Retinal pigment epithelial cell (primary cell): Measurements from ENCODE around the gene DTD1.

Source experiments
- DNase-seq: peaks from one replicate; pipeline ENCODE4 v3.0.0-alpha.2; 2010; ENCODE audit warnings: low read depth
- H3K4me3 ChIP-seq: 2 replicates; pipeline ENCODE4 v1.5.1; 2011; ENCODE audit warnings: mild to moderate bottlenecking, low read length, control low read depth, moderate library complexity
- CTCF ChIP-seq: conservative IDR thresholded peaks from 2 replicates; pipeline ENCODE4 v1.5.1; 2011; ENCODE audit warnings: low read depth, low read length, control low read depth, inconsistent platforms

Gene DTD1

DNA sequence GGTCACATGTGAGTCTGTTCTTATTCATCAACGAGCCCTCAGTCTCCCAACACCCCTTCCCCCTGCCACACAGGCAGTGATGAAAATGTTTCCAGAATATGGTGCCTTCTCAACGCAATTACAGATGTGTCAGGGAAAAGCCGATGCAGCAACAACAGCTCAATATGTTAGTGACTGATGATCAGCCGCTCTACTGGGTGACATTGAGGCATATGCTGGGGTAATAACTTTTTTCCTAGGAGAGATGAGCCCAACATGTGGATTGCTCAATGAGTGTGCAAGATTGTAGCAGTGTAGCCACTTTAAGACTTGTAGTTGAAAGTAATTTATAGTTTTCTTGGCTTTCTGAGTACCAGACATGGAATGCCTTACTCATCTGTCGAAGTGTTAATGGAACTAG, 49.4 kb downstream of the DTD1 start:
- no peak overlapping the region for H3K4me3 ChIP-seq
- no peak for DNase-seq
- no peak for TF ChIP-seq CTCF

- no peak for DNase-seq
- no peak for TF ChIP-seq CTCF
- H3K4me3 ChIP-seq, result no peak overlapping the region
Measured at GRCh38 chr20:18638768-18639167, 50.9 kb downstream of the DTD1 start.

DNA sequence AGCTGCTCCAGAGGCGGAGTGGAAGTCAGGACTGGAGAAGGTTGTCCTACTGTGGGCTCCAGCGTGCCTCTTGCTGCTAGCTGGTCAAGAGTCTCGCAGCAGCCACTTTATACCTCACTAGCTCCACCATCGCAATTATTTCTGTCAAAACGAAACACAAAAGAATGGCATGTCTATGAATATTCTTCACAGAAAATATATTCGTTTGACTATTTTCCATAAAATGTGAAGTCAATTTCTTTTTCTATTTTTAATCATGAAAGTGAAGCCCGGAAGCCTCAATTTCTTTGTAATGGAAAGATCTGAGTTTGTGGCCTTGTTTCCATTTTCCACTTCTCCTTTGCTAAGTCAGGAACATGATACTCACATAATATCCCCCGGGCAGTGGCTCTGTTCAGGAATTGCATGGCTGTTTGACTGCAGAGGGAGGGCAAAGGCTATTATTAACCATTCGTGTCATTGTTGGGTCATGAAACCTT, 51.7 kb downstream of the DTD1 start:
- no peak for DNase-seq
- TF ChIP-seq CTCF, result no peak
- H3K4me3 ChIP-seq, result no peak overlapping the region

GRCh38 chr20:18645196-18645745, 57.4 kb downstream of the DTD1 start:
- no peak for DNase-seq
- no peak for TF ChIP-seq CTCF
- no peak overlapping the region for H3K4me3 ChIP-seq

GRCh38 chr20:18645851-18646250, 58.0 kb downstream of the DTD1 start:
- no peak for DNase-seq
- no peak for TF ChIP-seq CTCF
- H3K4me3 ChIP-seq, result no peak overlapping the region

DNA sequence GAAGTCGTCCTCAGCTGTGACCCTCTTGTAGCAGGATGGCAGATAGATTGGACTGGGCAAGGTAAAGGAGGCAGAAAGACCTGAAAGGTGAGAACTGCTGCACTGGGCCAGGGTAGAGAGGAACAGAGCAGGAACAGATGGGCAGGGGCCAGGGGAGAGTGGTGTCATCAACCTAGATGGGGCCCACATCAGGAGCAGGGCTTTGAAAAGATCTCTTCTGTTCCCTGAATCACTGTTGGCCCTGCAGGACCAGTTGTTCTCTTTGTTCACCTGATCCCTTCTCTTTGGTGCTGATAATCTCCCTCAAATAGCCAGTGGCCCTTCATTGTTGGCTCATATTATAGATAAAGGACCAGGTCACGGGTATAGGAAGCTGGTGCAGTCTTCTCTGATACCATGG, 59.9 kb downstream of the DTD1 start:
- DNase-seq, result no peak
- no peak overlapping the region for H3K4me3 ChIP-seq
- no peak for TF ChIP-seq CTCF

DNA sequence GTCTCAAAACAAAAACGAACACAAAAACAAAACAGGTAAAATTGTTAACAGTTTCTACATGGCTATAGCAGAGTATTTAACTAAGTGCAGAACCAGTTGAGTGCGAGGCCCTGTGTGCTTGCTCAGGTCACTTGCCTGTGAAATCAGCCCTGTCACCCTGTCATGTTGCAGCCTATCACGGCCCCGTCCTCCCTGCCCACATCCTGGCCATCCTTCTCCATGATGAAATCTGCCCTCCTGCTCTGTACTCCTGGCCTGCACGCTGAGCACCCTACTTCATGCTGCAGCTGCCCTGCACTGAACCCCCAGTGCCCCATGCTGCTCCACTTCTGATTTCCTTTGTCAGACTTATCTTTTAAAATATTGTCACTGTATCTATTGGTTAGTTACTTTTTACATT, 62.4 kb downstream of the DTD1 start:
- no peak for TF ChIP-seq CTCF
- no peak overlapping the region for H3K4me3 ChIP-seq
- DNase-seq, result no peak
